SK-N-DZ (cell line): Measurements from ENCODE around the gene SSR3. TPM values are rescaled to one million over a fixed set of nuclear protein-coding genes. Genes with fewer than 3 reads are reported as not detected.
"Not testable (repeated sequence)": the region's sequence is repeated elsewhere in the genome, so short reads cannot be mapped to it uniquely, and the experiment has no call there.

Experiments used
- DNase-seq: peaks from one replicate; pipeline ENCODE4 v3.0.0-alpha.2; 2015; ENCODE audit warnings: low spot score
- polyA plus RNA-seq, 2 experiments: library from polyadenylated mRNA; depleted of rRNA; stranded (reverse); fragments of >200 nt; gene quantifications; 2 replicates each; pipeline ENCODE4 v1.2.3, GENCODE V29; 2014

Gene SSR3
- 105 and 119 TPM in 2 replicates for polyA plus RNA-seq (2014; cell fraction: cytosol; rRNA removed)
- 40.6 and 61.1 TPM in 2 replicates for polyA plus RNA-seq (2014; cell fraction: nucleus; rRNA removed)

GRCh38 chr3:156554842-156555687 lies at the start of gene SSR3:
Gene SSR3 (minus strand): TSS chr3:156555117. CDS start chr3:156555089, 28 bp downstream.
- peak; percentile 99 for DNase-seq

- no peak for DNase-seq
These were observed 49.2 kb upstream of the SSR3 start for GRCh38 chr3:156604064-156604641.

GRCh38 chr3:156603379-156604017 lies 48.6 kb upstream of the SSR3 start:
- no peak for DNase-seq

- DNase-seq, result no peak
These were observed 47.5 kb upstream of the SSR3 start for GRCh38 chr3:156602424-156602823.

- no peak for DNase-seq
These were observed 46.6 kb upstream of the SSR3 start for GRCh38 chr3:156601497-156601896.

GRCh38 chr3:156600834-156601233 lies 45.9 kb upstream of the SSR3 start:
- DNase-seq, result no peak

GRCh38 chr3:156599089-156599874 lies 44.4 kb upstream of the SSR3 start:
- no peak for DNase-seq

- DNase-seq, result no peak
These were observed 43.5 kb upstream of the SSR3 start for GRCh38 chr3:156598413-156598812.

GRCh38 chr3:156594219-156594683 lies 39.3 kb upstream of the SSR3 start:
- DNase-seq, result no peak

GRCh38 chr3:156593814-156594213 lies 38.9 kb upstream of the SSR3 start:
- no peak for DNase-seq

- DNase-seq, result not testable (repeated sequence)
These were observed 34.9 kb upstream of the SSR3 start for GRCh38 chr3:156589806-156590205.

GRCh38 chr3:156587760-156588069 lies 32.8 kb upstream of the SSR3 start:
- no peak for DNase-seq

- no peak for DNase-seq
These were observed 32.2 kb upstream of the SSR3 start for GRCh38 chr3:156586905-156587759.

- no peak for DNase-seq
These were observed 28.6 kb upstream of the SSR3 start for GRCh38 chr3:156583469-156583868.

GRCh38 chr3:156582532-156583183 lies 27.7 kb upstream of the SSR3 start:
- DNase-seq, result no peak

- no peak for DNase-seq
These were observed 27.0 kb upstream of the SSR3 start for GRCh38 chr3:156581954-156582353.

GRCh38 chr3:156581033-156581432 lies 26.1 kb upstream of the SSR3 start:
- DNase-seq, result no peak

- DNase-seq, result no peak
These were observed 24.5 kb upstream of the SSR3 start for GRCh38 chr3:156579427-156579851.

GRCh38 chr3:156577736-156578135 lies 22.8 kb upstream of the SSR3 start:
- DNase-seq, result no peak
